OCI-LY7 (cell line): Measurements from ENCODE around the gene TNIK. TPM values are rescaled to one million over a fixed set of nuclear protein-coding genes. Genes with fewer than 3 reads are reported as not detected.
A peak's percentile ranks its signal among the peaks of the same experiment; 100 is the strongest.

Source experiments
- BruUV-seq: library from RNA; stranded (reverse); fragments of 400-500 nt; replicated peaks from 2 replicates; lab custom pipeline; 2021; lab: Mats Ljungman, UMichigan
- CTCF ChIA-PET: fragments of 300-600 bp; sonication (Branson Sonifier 250); formaldehyde crosslinking; loops from one replicate; lab custom pipeline; 2022; ENCODE audit warnings: antibody characterized with exemption; ENCODE audit not compliant: unreplicated experiment; lab: Charles Lee
- POLR2A ChIA-PET: fragments of 300-600 bp; sonication (Branson Sonifier 250); formaldehyde crosslinking; loops from one replicate; lab custom pipeline; 2022; ENCODE audit warnings: antibody characterized with exemption; lab: Charles Lee
- DNase-seq: peaks from one replicate; pipeline ENCODE4 v3.0.0-alpha.2; 2015; ENCODE audit warnings: low spot score
- H2AFZ ChIP-seq: fragments of 200-600 bp; sonication (generic), shearing (Covaris generic); 2 replicates; pipeline ENCODE4 v1.6.1; 2014; ENCODE audit warnings: mild to moderate bottlenecking, antibody characterized with exemption, low read length, moderate library complexity
- H3K27ac ChIP-seq: fragments of 200-600 bp; sonication (generic); 2 replicates; pipeline ENCODE4 v1.5.1; 2014; ENCODE audit warnings: mixed run types, low read depth, mild to moderate bottlenecking, moderate library complexity, low read length, inconsistent platforms; ENCODE audit not compliant: poor library complexity, severe bottlenecking
- H3K36me3 ChIP-seq: fragments of 200-600 bp; sonication (generic); 2 replicates; pipeline ENCODE4 v1.6.1; 2014; ENCODE audit warnings: mild to moderate bottlenecking, antibody characterized with exemption, low read length, moderate library complexity, mixed read lengths; ENCODE audit not compliant: insufficient read depth
- H3K4me1 ChIP-seq: fragments of 200-600 bp; sonication (generic); 2 replicates; pipeline ENCODE4 v1.5.1; 2014; ENCODE audit warnings: mild to moderate bottlenecking, low read length; ENCODE audit not compliant: insufficient read depth, poor library complexity, severe bottlenecking
- H3K4me2 ChIP-seq: fragments of 200-600 bp; sonication (generic); 2 replicates; pipeline ENCODE4 v1.6.1; 2014; ENCODE audit warnings: mild to moderate bottlenecking, low read length
- H3K4me3 ChIP-seq: fragments of 200-600 bp; sonication (generic); 2 replicates; pipeline ENCODE4 v1.5.1; 2014; ENCODE audit warnings: mild to moderate bottlenecking, low read depth, low read length; ENCODE audit not compliant: poor library complexity, severe bottlenecking
- H3K79me2 ChIP-seq: fragments of 200-600 bp; sonication (generic); 2 replicates; pipeline ENCODE4 v1.6.1; 2016; ENCODE audit warnings: low read depth, mild to moderate bottlenecking, low read length, moderate library complexity, mixed read lengths; ENCODE audit not compliant: insufficient read depth
- H3K9me2 ChIP-seq: fragments of 200-600 bp; sonication (generic); 2 replicates; pipeline ENCODE4 v1.6.1; 2016; ENCODE audit warnings: mild to moderate bottlenecking, low read length, mixed read lengths; ENCODE audit not compliant: insufficient read depth
- H3K9me3 ChIP-seq: fragments of 200-600 bp; sonication (generic); 2 replicates; pipeline ENCODE4 v1.6.1; 2014; ENCODE audit warnings: mild to moderate bottlenecking, mixed run types, low read length, mixed read lengths
- H4K20me1 ChIP-seq: fragments of 200-600 bp; sonication (generic); 2 replicates; pipeline ENCODE4 v1.6.1; 2014; ENCODE audit warnings: mild to moderate bottlenecking, antibody characterized with exemption, low read length, moderate library complexity, mixed read lengths; ENCODE audit not compliant: insufficient read depth
- EZH2phosphoT487 ChIP-seq: fragments of 200-600 bp; sonication (generic); IDR thresholded peaks from 2 replicates; pipeline ENCODE4 v1.6.1; 2018; ENCODE audit warnings: low read depth, borderline replicate concordance, mild to moderate bottlenecking, mixed run types, antibody characterized with exemption, low read length, moderate library complexity, mixed read lengths
- intact Hi-C: fragments of 100-400 bp; cut with micrococcal nuclease; formaldehyde crosslinking; loops from one replicate; pipeline ENCODE4 v1.10.0; 2022; ENCODE audit not compliant: unreplicated experiment
- total RNA-seq, 2 experiments: library from RNA; depleted of rRNA in 1 of 2; stranded (reverse); fragments of >200 nt in 1 of 2; shearing (Covaris generic) in 1 of 2; gene quantifications; 2 replicates each; pipeline ENCODE4 v1.2.3, GENCODE V29; 2014 to 2022
- TF ChIP-seq, protein P1 (sequence below): fragments of 200-600 bp; sonication (generic); conservative IDR thresholded peaks from 2 replicates; pipeline ENCODE4 v1.5.1; 2014; ENCODE audit warnings: mild to moderate bottlenecking, antibody characterized with exemption, low read length, moderate library complexity, mixed read lengths

Gene TNIK
- total RNA-seq, 2 experiments from 2014 or later, result not detected

DNA sequence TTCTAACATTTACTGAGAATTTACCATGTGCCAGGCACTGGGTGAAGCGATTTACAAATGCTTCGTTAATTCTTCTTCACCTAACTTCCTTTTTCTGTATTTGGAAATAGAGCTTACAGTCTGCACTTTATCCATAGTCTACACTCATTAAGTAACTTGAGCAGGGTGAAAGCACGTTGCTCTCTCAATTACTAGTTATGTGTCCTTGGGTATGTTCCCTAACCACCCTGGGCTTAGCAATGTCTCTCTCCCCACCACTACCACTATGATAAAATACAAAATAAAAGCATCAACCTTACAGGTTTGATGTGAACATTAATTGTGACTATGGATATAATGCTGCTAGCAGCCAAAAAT lies 260.8 kb downstream of the TNIK start:
- Histone ChIP-seq H3K9me3 (no peaks in the 10 kb centered on the region), H3K4me3 (no peak overlapping the region), H3K9me2 (no peaks in the 10 kb centered on the region), H3K4me1 (no peaks in the 10 kb centered on the region), H3K79me2 (no peaks in the 10 kb centered on the region), H4K20me1 (no peaks in the 10 kb centered on the region), H3K4me2 (no peak overlapping the region), H3K27ac (no peak overlapping the region), H2AFZ (no peak overlapping the region), H3K36me3 (no peaks in the 10 kb centered on the region)
- TF ChIP-seq, protein P1, sequence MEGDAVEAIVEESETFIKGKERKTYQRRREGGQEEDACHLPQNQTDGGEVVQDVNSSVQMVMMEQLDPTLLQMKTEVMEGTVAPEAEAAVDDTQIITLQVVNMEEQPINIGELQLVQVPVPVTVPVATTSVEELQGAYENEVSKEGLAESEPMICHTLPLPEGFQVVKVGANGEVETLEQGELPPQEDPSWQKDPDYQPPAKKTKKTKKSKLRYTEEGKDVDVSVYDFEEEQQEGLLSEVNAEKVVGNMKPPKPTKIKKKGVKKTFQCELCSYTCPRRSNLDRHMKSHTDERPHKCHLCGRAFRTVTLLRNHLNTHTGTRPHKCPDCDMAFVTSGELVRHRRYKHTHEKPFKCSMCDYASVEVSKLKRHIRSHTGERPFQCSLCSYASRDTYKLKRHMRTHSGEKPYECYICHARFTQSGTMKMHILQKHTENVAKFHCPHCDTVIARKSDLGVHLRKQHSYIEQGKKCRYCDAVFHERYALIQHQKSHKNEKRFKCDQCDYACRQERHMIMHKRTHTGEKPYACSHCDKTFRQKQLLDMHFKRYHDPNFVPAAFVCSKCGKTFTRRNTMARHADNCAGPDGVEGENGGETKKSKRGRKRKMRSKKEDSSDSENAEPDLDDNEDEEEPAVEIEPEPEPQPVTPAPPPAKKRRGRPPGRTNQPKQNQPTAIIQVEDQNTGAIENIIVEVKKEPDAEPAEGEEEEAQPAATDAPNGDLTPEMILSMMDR, result no peak
- TF ChIP-seq EZH2phosphoT487, result no peak
- intact Hi-C loops, result no loop called here
- BruUV-seq, result no TSS peak
- ChIA-PET POLR2A (no interaction called here), CTCF (no interaction called here)
- no peak for DNase-seq

GRCh38 chr3:171198781-171199472 lies 261.3 kb downstream of the TNIK start:
- TF ChIP-seq EZH2phosphoT487, result no peak
- TF ChIP-seq, protein P1, result no peak
- intact Hi-C loops, result no loop called here
- no TSS peak for BruUV-seq
- Histone ChIP-seq H3K9me3 (no peaks in the 10 kb centered on the region), H3K79me2 (no peaks in the 10 kb centered on the region), H3K4me2 (no peak overlapping the region), H3K27ac (no peak overlapping the region), H2AFZ (no peak overlapping the region), H3K9me2 (no peaks in the 10 kb centered on the region), H4K20me1 (no peaks in the 10 kb centered on the region), H3K36me3 (no peaks in the 10 kb centered on the region), H3K4me3 (no peak overlapping the region), H3K4me1 (no peaks in the 10 kb centered on the region)
- POLR2A ChIA-PET, result no interaction called here
- DNase-seq, result no peak
- CTCF ChIA-PET, result no interaction called here

DNA sequence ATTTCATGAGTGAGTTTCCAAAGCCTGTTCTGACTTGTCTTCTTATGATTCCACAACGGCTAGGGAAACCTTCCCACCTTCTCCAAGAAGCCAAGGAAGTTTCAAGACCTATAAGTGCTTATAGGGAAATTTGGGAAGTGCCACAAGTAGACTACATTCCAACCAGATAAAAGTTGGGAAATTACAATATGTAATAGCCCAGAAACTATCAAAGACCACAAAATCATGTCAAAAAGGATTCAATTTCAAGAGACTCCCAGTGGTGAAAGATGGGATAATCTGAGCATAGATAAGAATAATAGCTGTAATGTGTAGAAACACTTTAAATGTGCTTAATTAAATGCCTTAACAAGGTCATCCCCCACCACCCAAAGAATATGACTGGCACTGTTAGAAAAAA lies 264.5 kb downstream of the TNIK start:
- intact Hi-C loops, result no loop called here
- H3K4me2 ChIP-seq, result no peak overlapping the region
- TF ChIP-seq, protein P1, result peak; percentile 43
- no peak for TF ChIP-seq EZH2phosphoT487
- no peak for DNase-seq
- H4K20me1 ChIP-seq, result no peaks in the 10 kb centered on the region
- no peak overlapping the region for H3K27ac ChIP-seq
- ChIA-PET CTCF (no interaction called here), POLR2A (no interaction called here)
- no peaks in the 10 kb centered on the region for H3K79me2 ChIP-seq
- H3K9me3 ChIP-seq, result no peaks in the 10 kb centered on the region
- H2AFZ ChIP-seq, result no peak overlapping the region
- H3K4me1 ChIP-seq, result no peaks in the 10 kb centered on the region
- BruUV-seq, result no TSS peak
- no peaks in the 10 kb centered on the region for H3K36me3 ChIP-seq
- no peak overlapping the region for H3K4me3 ChIP-seq
- H3K9me2 ChIP-seq, result no peaks in the 10 kb centered on the region
